ENCODE measurements around the gene TROAP.
"Not testable (repeated sequence)": the region's sequence is repeated elsewhere in the genome, so short reads cannot be mapped to it uniquely, and the experiment has no call there.

Gene TROAP

DNA sequence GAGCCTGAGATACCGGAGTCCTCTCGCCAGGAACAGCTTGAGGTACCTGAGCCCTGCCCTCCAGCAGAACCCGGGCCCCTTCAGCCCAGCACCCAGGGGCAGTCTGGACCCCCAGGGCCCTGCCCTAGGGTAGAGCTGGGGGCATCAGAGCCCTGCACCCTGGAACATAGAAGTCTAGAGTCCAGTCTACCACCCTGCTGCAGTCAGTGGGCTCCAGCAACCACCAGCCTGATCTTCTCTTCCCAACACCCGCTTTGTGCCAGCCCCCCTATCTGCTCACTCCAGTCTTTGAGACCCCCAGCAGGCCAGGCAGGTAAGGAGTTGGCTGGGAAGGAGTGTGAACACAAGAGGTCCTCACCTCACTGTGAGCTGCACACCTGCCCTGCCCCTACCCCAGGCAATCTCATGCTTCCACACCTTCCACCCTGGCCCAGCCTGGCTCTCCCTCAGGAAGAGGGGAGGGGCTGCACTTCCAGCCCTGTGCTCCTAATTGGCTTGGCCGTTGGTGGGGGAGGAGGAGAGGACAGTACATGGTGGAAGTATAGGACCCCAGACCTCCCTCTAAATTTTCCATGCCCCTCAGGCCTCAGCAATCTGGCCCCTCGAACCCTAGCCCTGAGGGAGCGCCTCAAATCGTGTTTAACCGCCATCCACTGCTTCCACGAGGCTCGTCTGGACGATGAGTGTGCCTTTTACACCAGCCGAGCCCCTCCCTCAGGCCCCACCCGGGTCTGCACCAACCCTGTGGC, 7.8 kb downstream of the TROAP start:
- no peak for DNase-seq (ENCODE audit: low read depth in 2 of 2)

DNA sequence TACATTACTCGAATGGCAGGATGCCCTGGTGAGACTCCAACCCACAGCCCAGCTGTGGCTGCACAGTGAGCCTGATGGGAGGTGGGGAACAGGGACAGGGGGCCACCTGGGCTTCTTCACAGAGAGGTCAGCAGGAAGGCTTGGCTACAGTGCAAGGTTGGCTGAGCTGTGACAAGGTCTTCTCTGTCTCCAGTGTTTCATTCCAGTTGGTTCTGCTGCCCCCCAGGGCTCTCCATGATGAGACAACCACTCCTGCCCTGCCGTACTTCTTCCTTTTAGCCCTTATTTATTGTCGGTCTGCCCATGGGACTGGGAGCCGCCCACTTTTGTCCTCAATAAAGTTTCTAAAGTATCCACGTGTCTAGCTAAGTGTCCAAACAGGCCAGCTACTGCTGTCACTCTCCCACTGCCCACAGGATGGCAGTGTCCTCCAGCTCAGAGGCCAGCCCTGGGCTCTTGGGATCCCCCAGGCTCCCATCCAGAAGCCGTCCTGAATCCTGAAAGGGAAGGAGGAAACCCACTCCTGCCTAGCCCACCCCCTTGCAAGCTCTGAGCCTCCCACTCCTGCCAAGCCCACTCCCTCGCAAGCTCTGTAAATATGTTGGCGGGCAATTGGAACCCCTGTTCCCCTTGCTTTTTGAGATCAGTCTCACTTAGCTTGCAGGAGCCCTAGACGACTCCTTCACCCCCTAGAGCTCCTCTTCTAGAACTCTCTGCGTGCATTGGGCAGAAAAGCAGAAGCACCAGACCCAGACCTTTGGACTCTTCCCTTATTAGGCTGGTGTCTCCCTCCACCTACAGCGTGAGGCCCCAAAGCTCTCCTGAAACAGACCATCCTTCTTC, 8.5 kb downstream of the TROAP start:
- no peak for DNase-seq (ENCODE audit: low read depth in 2 of 2)

DNA sequence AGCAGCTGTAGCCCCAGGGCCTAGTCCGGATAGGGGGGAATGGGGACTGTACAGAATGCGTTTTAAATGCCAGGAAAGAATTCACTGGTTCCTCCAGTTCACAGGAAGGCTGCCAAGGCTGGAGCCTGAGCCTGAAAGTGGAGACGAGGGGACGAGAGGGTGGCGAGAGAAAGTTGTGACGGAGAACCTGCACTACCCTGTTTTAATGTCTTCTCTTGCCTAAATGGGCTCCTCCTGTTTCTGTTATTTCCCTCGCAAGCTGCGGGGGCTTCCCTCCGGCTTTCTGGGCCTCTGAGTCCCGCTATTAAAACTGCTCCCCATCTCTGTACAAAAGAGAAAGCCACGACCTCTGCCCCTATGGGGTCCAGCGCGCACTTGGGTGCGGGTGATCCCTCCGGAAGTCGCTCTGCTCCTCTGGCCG, 9.4 kb downstream of the TROAP start:
- no peak for DNase-seq (ENCODE audit: low read depth in 2 of 2)

DNA sequence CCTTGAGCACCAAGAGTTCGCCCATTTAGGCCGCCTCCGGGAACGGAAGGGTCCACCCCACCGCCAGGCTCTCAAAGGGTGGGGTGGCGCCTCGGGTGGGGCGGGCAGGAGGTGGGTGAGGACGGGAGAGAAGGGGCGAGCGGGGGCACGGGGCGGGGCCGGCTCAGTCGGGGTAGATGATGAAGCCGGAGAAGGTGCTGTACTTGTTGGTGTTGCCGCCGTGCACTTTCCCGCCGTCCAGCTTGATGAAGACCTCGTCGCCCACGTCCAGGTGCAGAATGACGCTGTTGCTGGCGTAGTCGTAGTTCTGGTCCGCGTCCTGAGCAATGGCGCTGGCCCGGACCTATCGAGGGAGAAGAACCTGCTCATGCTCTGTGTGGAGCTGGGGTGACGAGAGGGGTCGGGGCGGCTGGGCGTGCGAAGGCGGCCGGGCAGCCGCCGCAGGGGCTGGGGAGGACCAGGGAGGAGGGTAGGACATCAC, 9.9 kb downstream of the TROAP start:
- DNase-seq (ENCODE audit: low read depth in 2 of 2) = no peak

DNA sequence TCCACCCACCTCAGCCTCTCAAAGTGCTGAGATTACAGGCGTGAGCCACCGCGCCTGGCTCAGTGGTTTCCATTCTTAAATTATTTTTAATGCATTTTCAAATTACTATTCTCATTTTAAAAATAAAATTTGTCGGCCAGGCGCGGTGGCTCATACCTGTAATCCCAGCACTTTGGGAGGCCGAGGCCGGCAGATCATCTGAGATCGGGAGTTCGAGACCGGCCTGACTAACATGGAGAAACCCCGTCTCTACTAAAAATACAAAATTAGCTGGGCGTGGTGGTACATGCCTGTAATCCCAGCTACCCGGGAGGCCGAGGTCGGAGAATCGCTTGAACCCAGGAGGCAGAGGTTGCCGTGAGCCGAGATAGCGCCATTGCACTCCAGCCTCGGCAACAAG, 10.7 kb downstream of the TROAP start:
- not testable (repeated sequence) for DNase-seq (ENCODE audit: low read depth in 2 of 2)

DNA sequence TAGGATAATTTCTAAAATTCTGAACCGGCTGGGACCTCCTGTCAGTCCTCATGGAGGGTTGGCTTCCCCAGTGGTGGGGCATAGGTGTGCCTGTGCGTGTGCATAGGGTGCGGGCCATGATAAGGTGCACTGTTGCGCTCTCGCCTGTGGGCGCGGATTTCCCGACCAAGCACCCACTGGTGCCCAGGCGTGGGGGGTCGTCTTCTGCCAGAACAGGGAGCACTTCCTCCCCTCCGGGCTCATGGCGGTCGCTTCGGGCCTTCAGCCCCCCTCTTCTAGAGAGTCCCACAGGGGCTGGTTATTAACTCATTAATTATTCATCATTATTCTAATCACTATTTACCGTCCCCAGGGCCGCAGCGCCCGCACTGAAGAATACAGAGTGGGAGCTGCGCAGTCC, 11.2 kb downstream of the TROAP start:
- no peak for DNase-seq (ENCODE audit: low read depth in 2 of 2)

GRCh38 chr12:49334681-49335080, 11.6 kb downstream of the TROAP start:
- no peak for DNase-seq (ENCODE audit: low read depth in 2 of 2)

DNA sequence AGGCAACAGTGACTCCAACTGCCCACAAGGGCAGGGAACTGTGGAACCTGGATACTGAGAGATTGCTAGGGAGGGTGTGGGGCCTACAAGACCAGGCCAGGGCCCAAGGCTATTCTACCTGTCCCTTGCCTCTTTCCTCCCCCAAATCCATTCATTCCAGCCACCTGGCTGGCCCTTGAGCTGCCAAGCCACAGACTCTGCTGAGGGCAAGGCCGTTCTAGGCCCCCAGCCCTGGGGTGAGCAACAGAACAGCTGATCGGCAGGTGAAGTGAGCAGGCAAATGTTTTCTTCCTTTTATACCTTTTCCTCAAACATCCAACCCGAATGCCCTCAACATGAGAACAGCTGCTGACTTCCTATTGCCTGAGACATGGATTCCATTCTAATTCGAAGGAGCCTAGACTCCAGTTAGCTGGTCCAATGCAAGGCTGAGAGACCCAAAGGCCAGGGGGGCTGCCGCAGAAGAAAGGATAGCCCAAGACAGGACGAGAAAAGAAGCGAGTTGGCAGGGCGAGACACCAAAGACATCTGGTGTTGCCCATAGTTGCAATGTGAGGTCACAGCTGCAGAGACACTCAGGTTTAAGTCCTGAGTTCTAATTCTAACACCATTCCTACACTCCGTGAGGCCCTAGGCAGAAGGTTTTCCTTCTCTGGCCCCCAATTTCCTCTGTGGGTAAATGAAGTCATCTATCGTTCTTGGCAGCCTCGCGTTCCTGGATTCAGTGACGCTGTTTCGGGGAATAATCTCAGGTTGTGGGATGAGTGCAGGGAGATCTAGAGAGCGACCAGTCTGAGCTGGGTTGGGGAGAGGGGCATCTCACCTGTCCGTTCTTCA, 12.3 kb downstream of the TROAP start:
- no peak for DNase-seq (ENCODE audit: low read depth in 2 of 2)

- DNase-seq (ENCODE audit: low read depth in 2 of 2) = no peak
These were observed 13.0 kb downstream of the TROAP start for GRCh38 chr12:49335955-49336644.

DNA sequence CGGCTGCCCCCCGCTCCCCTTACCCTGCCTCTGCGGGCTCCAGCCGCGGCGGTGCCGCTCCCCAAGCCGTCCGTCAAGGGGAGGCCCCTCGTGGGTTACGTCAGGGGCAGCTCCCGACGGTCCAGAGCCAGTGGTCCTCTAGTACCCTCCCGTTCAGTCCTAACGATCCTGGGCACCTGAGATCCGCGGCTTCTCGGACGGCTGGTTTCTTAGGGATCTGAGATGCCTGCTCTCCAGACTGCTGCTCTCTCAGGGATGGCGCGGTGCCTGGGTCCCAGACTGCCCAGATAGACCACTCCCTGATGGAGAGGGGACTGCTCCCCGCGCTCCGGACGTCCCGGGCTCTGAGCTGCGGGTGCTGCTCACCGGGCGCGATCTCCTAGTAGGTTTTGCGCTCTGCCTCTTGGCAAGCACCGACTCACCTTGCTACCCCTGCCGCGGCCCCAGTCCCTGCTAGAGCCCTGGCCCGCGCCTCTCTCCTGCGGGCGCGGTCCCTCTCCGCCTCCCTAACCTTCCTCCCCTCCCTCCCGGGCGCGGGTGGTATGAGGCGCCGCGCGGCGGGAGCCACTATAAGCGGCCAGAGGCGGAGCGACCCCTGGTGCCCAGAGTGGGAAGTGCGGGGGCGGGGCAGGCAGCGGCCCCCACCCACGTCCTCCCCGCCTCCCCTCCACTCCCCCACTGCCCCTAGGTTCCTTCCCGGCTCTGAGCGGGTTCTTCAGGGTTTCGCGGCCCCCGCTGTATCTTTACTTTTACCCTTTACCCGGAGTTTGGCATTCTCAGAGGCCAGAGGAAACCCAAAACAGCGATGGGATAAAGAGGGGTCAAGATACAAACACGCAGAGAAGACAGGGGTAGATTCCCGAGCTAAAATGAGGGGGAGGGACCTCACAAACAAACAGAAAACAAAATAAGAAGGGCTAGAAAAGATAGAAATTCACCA, 13.9 kb downstream of the TROAP start, which contains the start of gene C1QL4:
Gene C1QL4 (minus strand): TSS at position 544 of the 940 bp plus-strand sequence. CDS start 711 bp downstream, outside the sequence.
- peak; percentile 74 to 76 for DNase-seq (ENCODE audit: low read depth in 2 of 2)

- no peak for DNase-seq (ENCODE audit: low read depth in 2 of 2)
These were observed 15.9 kb downstream of the TROAP start for GRCh38 chr12:49338830-49339463.

GRCh38 chr12:49339464-49339861, 16.4 kb downstream of the TROAP start:
- DNase-seq (ENCODE audit: low read depth in 2 of 2) = no peak

- no peak for DNase-seq (ENCODE audit: low read depth in 2 of 2)
These were observed 17.2 kb downstream of the TROAP start for GRCh38 chr12:49340095-49340870.

DNA sequence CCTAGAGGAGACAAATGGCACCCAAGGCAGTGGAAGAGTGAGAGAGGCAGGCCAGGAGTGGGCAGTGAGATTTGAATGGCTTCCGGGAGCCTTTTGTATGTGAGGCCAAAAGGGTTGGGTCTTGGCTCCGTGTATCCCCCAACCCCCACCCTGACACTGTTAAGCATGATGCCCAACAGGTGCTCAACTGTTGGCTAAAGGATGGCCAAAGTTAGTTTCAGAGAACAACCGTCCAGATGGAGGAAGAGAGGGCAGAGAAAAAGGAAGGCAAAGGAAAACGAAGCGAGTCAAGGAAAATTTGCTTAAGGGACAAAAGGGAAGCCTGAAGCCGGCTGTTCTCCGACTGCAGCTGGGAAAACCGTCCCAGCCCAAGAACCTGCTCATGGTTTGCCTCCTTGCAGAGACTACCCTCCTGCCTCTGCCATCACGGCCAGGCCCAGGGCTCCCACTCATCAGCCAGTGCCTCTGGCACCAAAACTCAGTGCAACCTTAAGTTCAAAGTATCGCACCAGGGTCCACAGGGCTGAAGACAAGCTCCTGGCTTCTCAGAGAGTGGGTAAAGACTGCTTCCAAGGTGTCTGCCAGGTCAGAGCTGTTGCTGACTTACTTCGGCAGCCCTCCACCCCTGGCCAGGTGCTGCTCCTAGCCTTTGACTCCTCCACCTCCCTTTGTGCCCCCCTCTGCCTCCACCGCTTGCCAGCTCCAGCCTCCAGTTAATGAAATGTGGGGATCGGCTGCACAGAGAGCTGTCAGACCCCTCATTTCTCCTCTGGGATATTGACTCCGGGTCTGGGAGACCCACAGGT, 18.1 kb downstream of the TROAP start:
- DNase-seq (ENCODE audit: low read depth in 2 of 2) = no peak

DNA sequence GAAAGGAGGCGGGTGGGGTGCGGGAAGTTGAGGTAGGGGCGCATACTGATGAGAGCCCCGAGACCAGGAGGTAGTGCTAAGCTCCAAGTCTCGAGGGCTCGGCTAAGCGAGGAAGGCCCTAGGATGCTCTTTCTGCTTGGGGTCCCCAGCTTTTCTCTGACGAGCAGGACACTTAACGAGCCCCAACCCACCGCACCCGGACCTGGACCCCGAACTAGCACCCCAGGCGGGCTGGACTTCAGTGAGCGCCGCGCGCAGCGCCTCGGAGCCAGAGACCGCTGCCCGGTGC, 18.7 kb downstream of the TROAP start:
- no peak for DNase-seq (ENCODE audit: low read depth in 2 of 2)

GRCh38 chr12:49342066-49342913, 19.2 kb downstream of the TROAP start:
- DNase-seq (ENCODE audit: low read depth in 2 of 2) = peak; percentile 76 to 80

Data from stimulated activated CD8-positive, alpha-beta memory T cell treated with anti-CD3 and anti-CD28 coated beads, Interleukin-15, amount 100 ng/mL, for 48 hours (primary cell).